DMS 273 treated with DMSO at 0.1 percent for 48 hours (cell line): ENCODE measurements around the gene CDH4.

ENCODE experiments used
- DNase-seq: peaks from one replicate; lab custom pipeline; 2025; lab: John Stamatoyannopoulos, UW

CDH4 gene

GRCh38 chr20:61671559-61671958 lies 419.5 kb downstream of the CDH4 start:
- DNase-seq = no peak

GRCh38 chr20:61673152-61673847 lies 421.2 kb downstream of the CDH4 start:
- no peak for DNase-seq

GRCh38 chr20:61674121-61674520 lies 422.1 kb downstream of the CDH4 start:
- DNase-seq = no peak

- DNase-seq = no peak
Observed at GRCh38 chr20:61674688-61675087, 422.6 kb downstream of the CDH4 start.

GRCh38 chr20:61677928-61678327 lies 425.9 kb downstream of the CDH4 start:
- no peak for DNase-seq

- no peak for DNase-seq
Observed at GRCh38 chr20:61678437-61678836, 426.4 kb downstream of the CDH4 start.

GRCh38 chr20:61679473-61679872 lies 427.4 kb downstream of the CDH4 start:
- no peak for DNase-seq

- no peak for DNase-seq
Observed at GRCh38 chr20:61680096-61680495, 428.0 kb downstream of the CDH4 start.

GRCh38 chr20:61682114-61682995 lies 430.3 kb downstream of the CDH4 start:
- no peak for DNase-seq

- DNase-seq = no peak
Observed at GRCh38 chr20:61682996-61683681, 431.1 kb downstream of the CDH4 start.

- DNase-seq = no peak
Observed at GRCh38 chr20:61683721-61684120, 431.7 kb downstream of the CDH4 start.

GRCh38 chr20:61684136-61684535 lies 432.1 kb downstream of the CDH4 start:
- no peak for DNase-seq

- no peak for DNase-seq
Observed at GRCh38 chr20:61684583-61685235, 432.6 kb downstream of the CDH4 start.

GRCh38 chr20:61685462-61685861 lies 433.4 kb downstream of the CDH4 start:
- no peak for DNase-seq

GRCh38 chr20:61686051-61686936 lies 434.2 kb downstream of the CDH4 start:
- DNase-seq = no peak

- DNase-seq = no peak
Observed at GRCh38 chr20:61688411-61688810, 436.4 kb downstream of the CDH4 start.

GRCh38 chr20:61690150-61690549 lies 438.1 kb downstream of the CDH4 start:
- DNase-seq = no peak

- DNase-seq = no peak
Observed at GRCh38 chr20:61690993-61691838, 439.2 kb downstream of the CDH4 start.

GRCh38 chr20:61691978-61692377 lies 439.9 kb downstream of the CDH4 start:
- DNase-seq = no peak

- DNase-seq = no peak
Observed at GRCh38 chr20:61692479-61692878, 440.4 kb downstream of the CDH4 start.
